PC-3 (cell line): ENCODE results near the gene ROBO2. TPM values are rescaled to one million over a fixed set of nuclear protein-coding genes. Genes with fewer than 3 reads are reported as not detected.

Experiments used
- ATAC-seq: fragments of 200-7000 bp; cut with Tn5 transposase; 2 replicates; pipeline ENCODE4 v1.9.1; 2020; ENCODE audit warnings: mild to moderate bottlenecking, moderate library complexity
- BruUV-seq: library from RNA; stranded (reverse); fragments of 400-500 nt; replicated peaks from 2 replicates; lab custom pipeline; 2021; lab: Mats Ljungman, UMichigan
- CTCF ChIA-PET: fragments of 300-600 bp; sonication (Branson Sonifier 250); formaldehyde crosslinking; loops from one replicate; lab custom pipeline; 2022; ENCODE audit warnings: antibody characterized with exemption; lab: Charles Lee
- POLR2A ChIA-PET: fragments of 300-600 bp; sonication (Branson Sonifier 250); formaldehyde crosslinking; loops from one replicate; lab custom pipeline; 2022; ENCODE audit warnings: antibody characterized with exemption; ENCODE audit not compliant: unreplicated experiment; lab: Charles Lee
- DNase-seq: peaks from one replicate; pipeline ENCODE4 v3.0.0-alpha.2; 2015
- H2AFZ ChIP-seq: fragments of 300-600 bp; sonication (generic); 2 replicates; pipeline ENCODE4 v1.6.0; 2016; ENCODE audit warnings: antibody characterized with exemption, low read length
- H3F3A ChIP-seq: fragments of 300-600 bp; sonication (generic); one replicate; pipeline ENCODE4 v1.6.0; 2017; ENCODE audit warnings: antibody characterized with exemption, low read length, control low read depth, mild to moderate bottlenecking; ENCODE audit not compliant: unreplicated experiment
- H3K27ac ChIP-seq: fragments of 300-600 bp; sonication (generic); 2 replicates; pipeline ENCODE4 v1.5.1; 2016; ENCODE audit warnings: mild to moderate bottlenecking, low read length
- H3K27me3 ChIP-seq: fragments of 300-600 bp; sonication (generic); 2 replicates; pipeline ENCODE4 v1.6.1; 2016; ENCODE audit warnings: low read length, mixed read lengths
- H3K36me3 ChIP-seq: fragments of 300-600 bp; sonication (generic); 2 replicates; pipeline ENCODE4 v1.6.1; 2016; ENCODE audit warnings: low read depth, mixed run types, low read length, mixed read lengths
- H3K4me1 ChIP-seq: fragments of 300-600 bp; sonication (generic); 2 replicates; pipeline ENCODE4 v1.5.1; 2016; ENCODE audit warnings: low read length; ENCODE audit not compliant: insufficient read depth
- H3K4me2 ChIP-seq: fragments of 300-600 bp; sonication (generic); 2 replicates; pipeline ENCODE4 v1.6.0; 2016; ENCODE audit warnings: low read length
- H3K4me3 ChIP-seq: fragments of 300-600 bp; sonication (generic); 2 replicates; pipeline ENCODE4 v1.5.1; 2016; ENCODE audit warnings: mild to moderate bottlenecking, low read length, mixed read lengths
- H3K79me2 ChIP-seq: fragments of 300-600 bp; sonication (generic); 2 replicates; pipeline ENCODE4 v1.6.1; 2017; ENCODE audit warnings: low read length, mixed read lengths
- H3K9ac ChIP-seq: fragments of 300-600 bp; sonication (generic); 2 replicates; pipeline ENCODE4 v1.6.0; 2016; ENCODE audit warnings: mild to moderate bottlenecking, low read length
- H3K9me2 ChIP-seq: fragments of 300-600 bp; sonication (generic); replicated peaks from 2 replicates; pipeline ENCODE4 v1.6.1; 2016; ENCODE audit warnings: mixed run types, low read length, mixed read lengths
- H3K9me3 ChIP-seq: fragments of 300-600 bp; sonication (generic); 2 replicates; pipeline ENCODE4 v1.6.1; 2016; ENCODE audit warnings: low read length, mixed read lengths
- H4K20me1 ChIP-seq: fragments of 300-600 bp; sonication (generic); 2 replicates; pipeline ENCODE4 v1.6.1; 2016; ENCODE audit warnings: low read length, mixed read lengths
- CTCF ChIP-seq: fragments of 300-600 bp; sonication (generic); conservative IDR thresholded peaks from 2 replicates; pipeline ENCODE4 v1.5.1; 2017; ENCODE audit warnings: antibody characterized with exemption, low read depth, mild to moderate bottlenecking, low read length
- EZH2 ChIP-seq: fragments of 300-600 bp; sonication (generic); IDR thresholded peaks from one replicate; pipeline ENCODE4 v1.6.1; 2017; ENCODE audit warnings: antibody characterized with exemption, mild to moderate bottlenecking, low read length; ENCODE audit not compliant: unreplicated experiment
- EZH2phosphoT487 ChIP-seq: fragments of 300-600 bp; sonication (generic); IDR thresholded peaks from 2 replicates; pipeline ENCODE4 v1.6.1; 2018; ENCODE audit warnings: mild to moderate bottlenecking, antibody characterized with exemption, low read length, borderline replicate concordance
- intact Hi-C: fragments of 100-400 bp; cut with micrococcal nuclease; formaldehyde crosslinking; loops from 2 replicates; pipeline ENCODE4 v1.9.0; 2023
- total RNA-seq: library from RNA; depleted of rRNA; stranded (reverse); fragments of >200 nt; gene quantifications from 2 replicates; pipeline ENCODE4 v1.2.3, GENCODE V29; 2014

Gene ROBO2
- total RNA-seq, 1 experiment from 2014 or later = not detected

GRCh38 chr3:77267589-77267988, 227.7 kb downstream of the ROBO2 start:
- Histone ChIP-seq H3K36me3 (no peaks in the 10 kb centered on the region), H3K9me2 (no peaks in the 10 kb centered on the region), H2AFZ (no peak overlapping the region), H3K9me3 (no peaks in the 10 kb centered on the region), H3K27ac (no peak overlapping the region), H3K9ac (no peak overlapping the region), H4K20me1 (no peaks in the 10 kb centered on the region), H3F3A (no peaks in the 10 kb centered on the region), H3K79me2 (no peaks in the 10 kb centered on the region), H3K27me3 (peaks cover 61% of the 10 kb centered on the region), H3K4me3 (no peak overlapping the region), H3K4me1 (no peaks in the 10 kb centered on the region), H3K4me2 (no peak overlapping the region)
- ATAC-seq (no peak), DNase-seq (no peak)
- no TSS peak for BruUV-seq
- intact Hi-C loops = no loop called here
- ChIA-PET POLR2A (no interaction called here), CTCF (no interaction called here)
- TF ChIP-seq EZH2phosphoT487 (no peak), CTCF (no peak), EZH2 (no peak)

- Histone ChIP-seq H3K79me2 (no peaks in the 10 kb centered on the region), H3K36me3 (no peaks in the 10 kb centered on the region), H3K9me2 (no peaks in the 10 kb centered on the region), H3K27ac (no peak overlapping the region), H3K27me3 (peaks cover 75% of the 10 kb centered on the region), H3K4me1 (no peaks in the 10 kb centered on the region), H3F3A (no peaks in the 10 kb centered on the region), H3K4me2 (no peak overlapping the region), H3K9me3 (no peaks in the 10 kb centered on the region), H3K9ac (no peak overlapping the region), H2AFZ (no peak overlapping the region), H4K20me1 (no peaks in the 10 kb centered on the region), H3K4me3 (no peak overlapping the region)
- DNase-seq (no peak), ATAC-seq (no peak)
- ChIA-PET CTCF (no interaction called here), POLR2A (no interaction called here)
- TF ChIP-seq EZH2 (no peak), CTCF (no peak), EZH2phosphoT487 (no peak)
- no TSS peak for BruUV-seq
- intact Hi-C loops = loop anchor here (10.0 kb wide), 1 partner anchor 523 kb away; no protein-coding TSS in a partner anchor
Measured at GRCh38 chr3:77271306-77271705, 231.4 kb downstream of the ROBO2 start.

- Histone ChIP-seq H3K79me2 (no peaks in the 10 kb centered on the region), H4K20me1 (no peaks in the 10 kb centered on the region), H3K9ac (no peak overlapping the region), H3K9me2 (no peaks in the 10 kb centered on the region), H3K27ac (no peak overlapping the region), H3K4me1 (no peaks in the 10 kb centered on the region), H3K9me3 (no peaks in the 10 kb centered on the region), H3K36me3 (no peaks in the 10 kb centered on the region), H3K4me2 (no peak overlapping the region), H3F3A (no peaks in the 10 kb centered on the region), H2AFZ (no peak overlapping the region), H3K27me3 (peaks cover 76% of the 10 kb centered on the region), H3K4me3 (no peak overlapping the region)
- ATAC-seq (no peak), DNase-seq (no peak)
- TF ChIP-seq EZH2phosphoT487 = no peak
- TF ChIP-seq EZH2 = no peak
- TF ChIP-seq CTCF = no peak
- intact Hi-C loops = loop anchor here (10.0 kb wide), 1 partner anchor 523 kb away; no protein-coding TSS in a partner anchor
- CTCF ChIA-PET = no interaction called here
- POLR2A ChIA-PET = no interaction called here
- BruUV-seq = no TSS peak
Measured at GRCh38 chr3:77271711-77272110, 231.8 kb downstream of the ROBO2 start.
